HG03066 (cell line): Measurements from ENCODE around the gene SEPTIN5.

ENCODE experiments used
- ATAC-seq: cut with Tn5 transposase; IDR thresholded peaks from one replicate; pipeline ENCODE4 v1.9.1; 2021; ENCODE audit warnings: low read depth; ENCODE audit not compliant: unreplicated experiment

SEPTIN5 gene

DNA sequence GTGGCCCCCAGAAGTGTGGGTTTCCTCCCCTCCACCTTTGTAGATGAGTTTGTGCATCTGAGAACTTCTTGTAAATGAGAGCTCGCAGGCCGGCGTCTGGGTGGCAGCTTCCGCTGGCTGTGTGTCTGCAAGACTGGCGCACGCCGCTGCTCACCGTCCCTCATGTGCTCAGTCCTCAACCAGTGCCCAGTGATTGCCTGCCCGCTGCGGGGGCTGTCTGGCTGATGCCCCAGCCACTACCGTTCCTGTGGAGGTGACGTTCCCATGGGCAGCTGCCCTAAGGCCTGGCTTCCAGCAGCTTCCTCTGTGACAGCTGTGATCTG is 55.1 kb downstream of the SEPTIN5 start:
- ATAC-seq: no peak

DNA sequence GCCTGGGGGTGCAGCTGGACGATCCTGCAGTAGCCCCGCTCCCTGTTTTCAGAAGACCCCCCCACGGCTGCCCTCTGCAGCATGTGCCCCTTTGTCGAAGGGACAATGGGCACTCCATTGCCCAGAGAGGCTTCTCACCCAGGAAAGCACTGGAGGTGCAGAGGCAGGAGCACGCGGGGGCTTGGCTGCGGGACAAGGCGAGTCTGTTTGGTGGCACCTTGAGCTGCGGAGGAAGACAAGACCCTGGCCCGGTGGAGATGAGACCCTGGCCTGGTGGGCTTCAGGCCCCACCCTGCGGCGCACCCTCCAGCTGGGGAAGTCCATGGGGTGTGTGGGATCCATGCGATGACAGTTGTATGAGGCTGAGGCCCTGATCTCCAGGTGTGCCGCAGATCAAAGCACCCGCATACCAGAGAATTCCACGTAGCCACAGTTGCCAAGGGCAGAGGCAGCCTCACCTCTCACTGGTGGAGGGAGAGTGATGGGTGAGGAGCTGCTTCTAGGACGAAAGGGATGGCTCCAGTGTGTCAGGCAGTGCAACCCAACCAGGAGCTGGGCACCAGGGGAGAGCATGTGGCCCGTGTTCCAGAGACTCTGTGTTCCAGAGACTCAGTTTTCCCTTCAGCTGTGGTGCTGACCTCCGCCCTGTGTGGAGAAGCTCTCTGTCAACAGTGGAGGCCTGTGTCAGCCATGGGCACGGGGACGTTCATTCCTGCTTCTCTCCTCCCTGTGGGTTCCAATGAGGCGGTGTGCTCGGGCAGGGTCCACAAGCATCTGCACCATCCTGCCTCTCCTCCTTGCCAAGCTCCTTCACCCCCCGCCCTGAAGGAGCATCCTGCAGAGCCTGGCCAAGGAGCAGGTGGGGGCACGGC is 56.3 kb downstream of the SEPTIN5 start:
- ATAC-seq: no peak

DNA sequence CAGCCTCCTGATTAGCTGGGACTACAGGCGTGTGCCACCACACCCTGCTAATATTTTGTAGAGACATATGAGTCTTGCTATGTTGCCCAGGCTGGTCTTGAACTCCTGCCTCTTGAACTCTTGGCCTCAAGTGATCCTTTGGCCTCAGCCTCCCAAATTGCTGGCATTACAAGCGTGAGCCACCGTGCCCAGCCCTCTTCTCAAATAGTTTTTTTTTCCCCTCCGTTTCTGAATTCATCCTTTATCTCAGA is 58.0 kb downstream of the SEPTIN5 start:
- ATAC-seq: no peak
